HepG2 (cell line): ENCODE data around the gene KDM4B. TPM values are rescaled to one million over a fixed set of nuclear protein-coding genes. Genes with fewer than 3 reads are reported as not detected.

Experiments used
- ATAC-seq: fragments of 200-7000 bp; cut with Tn5 transposase; 3 replicates; pipeline ENCODE4 v1.9.1; 2020; ENCODE audit warnings: mild to moderate bottlenecking, moderate library complexity
- BruUV-seq: library from RNA; stranded (reverse); fragments of 400-500 nt; replicated peaks from 2 replicates; lab custom pipeline; 2021; lab: Mats Ljungman, UMichigan
- CTCF ChIA-PET: fragments of 300-600 bp; formaldehyde crosslinking; extraction: SDS; loops from one replicate; lab custom pipeline; 2021; ENCODE audit warnings: low total read pairs, inconsistent platforms, low intra/inter-chr PET ratio; lab: Yijun Ruan, JAX
- POLR2A ChIA-PET: fragments of 350-600 bp; sonication (Branson Sonifier 250); formaldehyde crosslinking; loops from one replicate; lab custom pipeline; 2020; ENCODE audit warnings: antibody characterized with exemption, inconsistent platforms; lab: Yijun Ruan, JAX
- DNase-seq: peaks from one replicate; pipeline ENCODE4 v3.0.0-alpha.2; 2015; ENCODE audit warnings: low spot score
- FAIRE-seq: peaks from 3 replicates; lab custom pipeline; 2011; peaks lifted over from hg19 to GRCh38; lab: Jason Lieb, UNC
- H2AFZ ChIP-seq: one replicate; pipeline ENCODE4 v1.6.1; 2011; ENCODE audit warnings: low read length, inconsistent platforms
- H3K27ac ChIP-seq: fragments of 300-600 bp; 3 replicates; pipeline ENCODE4 v1.8.0; 2011; ENCODE audit warnings: mixed run types, mild to moderate bottlenecking, mixed read lengths, low read length, inconsistent platforms; ENCODE audit not compliant: insufficient read depth; ENCODE audit errors: extremely low read length
- H3K27me3 ChIP-seq, 2 experiments: fragments of 200-600 bp in 1 of 2; 2 replicates in 1 of 2; 3 replicates in 1 of 2; pipeline versions ENCODE4 v1.6.0 to v1.8.0; 2011; ENCODE audit warnings: low read length in 2 of 2, mild to moderate bottlenecking in 2 of 2, moderate library complexity in 2 of 2, inconsistent platforms in 1 of 2; ENCODE audit not compliant: insufficient read depth in 2 of 2, control insufficient read depth in 1 of 2
- H3K36me3 ChIP-seq, 2 experiments: fragments of 200-600 bp in 1 of 2; replicated peaks in 1 of 2; 2 replicates in 1 of 2; 3 replicates in 1 of 2; pipeline versions ENCODE4 v1.5.1 to v1.8.0; 2011; ENCODE audit warnings: low read length in 2 of 2, inconsistent platforms in 1 of 2; ENCODE audit not compliant: insufficient read depth in 2 of 2, control insufficient read depth in 1 of 2
- H3K4me1 ChIP-seq: 2 replicates; pipeline ENCODE4 v1.5.1; 2012; ENCODE audit warnings: low read length, inconsistent platforms; ENCODE audit not compliant: insufficient read depth
- H3K4me2 ChIP-seq: 2 replicates; pipeline ENCODE4 v1.6.0; 2011; ENCODE audit warnings: low read depth, low read length, inconsistent platforms
- H3K4me3 ChIP-seq, 3 experiments: fragments of 200-600 bp in 1 of 3; sonication (generic), shearing (Covaris generic) in 1 of 3; replicated peaks in 1 of 3; 2 replicates each; pipeline ENCODE4 v1.5.1; 2011 to 2016; ENCODE audit warnings: low read length in 3 of 3, inconsistent platforms in 2 of 3, low read depth in 2 of 3, mild to moderate bottlenecking in 2 of 3, control low read depth in 1 of 3, mixed read lengths in 1 of 3; ENCODE audit not compliant: insufficient read depth in 1 of 3
- H3K79me2 ChIP-seq: one replicate; pipeline ENCODE4 v1.6.1; 2011; ENCODE audit warnings: low read length, inconsistent platforms; ENCODE audit not compliant: insufficient read depth
- H3K9ac ChIP-seq: 2 replicates; pipeline ENCODE4 v1.6.0; 2011; ENCODE audit warnings: mild to moderate bottlenecking, low read depth, low read length, inconsistent platforms; ENCODE audit not compliant: insufficient read depth
- H3K9me3 ChIP-seq: 2 replicates; pipeline ENCODE4 v1.5.1; 2012; ENCODE audit warnings: mild to moderate bottlenecking, low read length
- H4K20me1 ChIP-seq: 2 replicates; pipeline ENCODE4 v1.6.0; 2011; ENCODE audit warnings: inconsistent platforms, mild to moderate bottlenecking, low read length, moderate library complexity; ENCODE audit not compliant: insufficient read depth
- MTF2 ChIP-seq: sonication (generic); formaldehyde crosslinking; IDR thresholded peaks from 2 replicates; pipeline ENCODE4 v1.5.0; 2020; ENCODE audit warnings: missing genetic modification reagents, borderline replicate concordance
- NR2F6 ChIP-seq, 2 experiments: IDR thresholded peaks; 2 replicates each; pipeline ENCODE4 v1.6.1; 2016; ENCODE audit warnings: antibody characterized with exemption in 1 of 2, mild to moderate bottlenecking in 1 of 2
- USF2 ChIP-seq, 2 experiments: sonication (generic) in 1 of 2; formaldehyde crosslinking in 1 of 2; IDR thresholded peaks; 2 replicates each; pipeline versions ENCODE4 v1.5.1 to v1.6.1; 2011 to 2020; ENCODE audit warnings: borderline replicate concordance in 1 of 2, low read depth in 1 of 2, low read length in 1 of 2, mild to moderate bottlenecking in 1 of 2, missing genetic modification reagents in 1 of 2, moderate library complexity in 1 of 2
- WIZ ChIP-seq: sonication (generic); formaldehyde crosslinking; IDR thresholded peaks from 2 replicates; pipeline ENCODE4 v1.5.1; 2020; ENCODE audit warnings: mild to moderate bottlenecking, missing genetic modification reagents
- ZNF567 ChIP-seq: sonication (generic); formaldehyde crosslinking; IDR thresholded peaks from 2 replicates; pipeline ENCODE4 v1.8.1; 2023; ENCODE audit warnings: mild to moderate bottlenecking, missing genetic modification reagents, borderline replicate concordance
- ZNF761 ChIP-seq: sonication (generic); formaldehyde crosslinking; conservative IDR thresholded peaks from 2 replicates; pipeline ENCODE4 v1.4.0; 2020; ENCODE audit warnings: mild to moderate bottlenecking, missing genetic modification reagents
- WGBS: methylation state at CpG from one replicate; pipeline ENCODE4 v1.1.6; 2017; ENCODE audit warnings: low lambda C conversion rate; 5-methylcytosine and 5-hydroxymethylcytosine counted together
- in situ Hi-C: cut with HindIII; loops from 2 replicates; pipeline ENCODE4 v1.10.0; 2017; ENCODE audit warnings: low pct_unique_long_range_greater_than_20kb; ENCODE audit not compliant: extremely low pct_ligation_motif_present
- intact Hi-C: fragments of 100-400 bp; cut with micrococcal nuclease; formaldehyde crosslinking; loops from one replicate; pipeline ENCODE4 v1.10.0; 2022; ENCODE audit not compliant: unreplicated experiment
- polyA plus RNA-seq, 8 experiments: library from polyadenylated mRNA; depleted of rRNA in 3 of 8; stranded (reverse) in 7 of 8; unstranded in 1 of 8; fragments of >200 nt; fragmentation: Illumina TruSeq in 4 of 8; extraction: Trizol in 4 of 8; gene quantifications; 2 replicates each; pipeline versions ENCODE4 v1.2.1 to v1.2.3, GENCODE V29; 2011 to 2016; ENCODE audit warnings: low read depth in 4 of 8, missing spikeins in 1 of 8, mixed read lengths in 1 of 8; ENCODE audit not compliant: insufficient read depth in 1 of 8
- total RNA-seq, 5 experiments: library from RNA; depleted of rRNA; stranded (reverse); fragments of >200 nt; fragmentation: Illumina TruSeq; extraction: Trizol; gene quantifications; 2 replicates each; pipeline ENCODE4 v1.2.3, GENCODE V29; 2016; ENCODE audit warnings: low read depth in 1 of 5

KDM4B gene
- total and polyA plus RNA-seq, 2 of the 13 experiments (the other 11 are each of a cell fraction or from before 2014, with no cell fraction given): 4.9 to 14.6 TPM

GRCh38 chr19:5014941-5015340, 46.0 kb downstream of the KDM4B start:
- Histone ChIP-seq H3K27me3 (no peaks in the 10 kb centered on the region), H3K36me3 (peaks cover 13 to 32% of the 10 kb centered on the region in 2 experiments), H3K79me2 (peaks cover 36% of the 10 kb centered on the region), H3K4me1 (no peaks in the 10 kb centered on the region; the same call in 1 of the 2 replicates), H4K20me1 (peaks cover 30% of the 10 kb centered on the region; the same call in 1 of the 2 replicates), H3K9me3 (no peaks in the 10 kb centered on the region), H3K4me2 (no peak overlapping the region), H3K9ac (no peak overlapping the region), H2AFZ (no peak overlapping the region), H3K27ac (no peak overlapping the region), H3K4me3 (no peak overlapping the region)
- DNase-seq (no peak), ATAC-seq (no peak), FAIRE-seq (no peak)
- 100% methylated on average over 9 of the region's 13 CpGs for WGBS
- ChIA-PET CTCF (no interaction called here), POLR2A (no interaction called here)
- in situ Hi-C loops: no loop called here
- no TSS peak for BruUV-seq
- no peak for TF ChIP-seq NR2F6 (IDR thresholded peaks at IDR 0.05)
- no peak for TF ChIP-seq NR2F6 (CRISPR knock-in tag; IDR thresholded peaks at IDR 0.05)
- TF ChIP-seq USF2 (IDR thresholded peaks at IDR 0.05; ENCODE audit: low read depth, low read length): no peak
- no peak for TF ChIP-seq USF2 (CRISPR knock-in tag; IDR thresholded peaks at IDR 0.05; ENCODE audit: borderline replicate concordance)
- no peak for TF ChIP-seq MTF2 (CRISPR knock-in tag)
- TF ChIP-seq WIZ (CRISPR knock-in tag): no peak
- TF ChIP-seq ZNF761: no peak
- intact Hi-C loops: no loop called here

GRCh38 chr19:5016268-5016667, 47.4 kb downstream of the KDM4B start:
- no peaks in the 10 kb centered on the region for H3K27me3 ChIP-seq
- H3K9me3 ChIP-seq: no peaks in the 10 kb centered on the region
- ATAC-seq (no peak), FAIRE-seq (no peak), DNase-seq (no peak)
- in situ Hi-C loops: no loop called here
- no peak for TF ChIP-seq ZNF567 (CRISPR knock-in tag)
- BruUV-seq: no TSS peak
- H3K79me2 ChIP-seq: peaks cover 26% of the 10 kb centered on the region
- no peak overlapping the region for H3K9ac ChIP-seq
- ChIA-PET CTCF (no interaction called here), POLR2A (no interaction called here)
- H3K4me2 ChIP-seq: no peak overlapping the region
- peaks cover 24% of the 10 kb centered on the region; the same call in 1 of the 2 replicates for H4K20me1 ChIP-seq
- intact Hi-C loops: no loop called here
- no peak overlapping the region for H3K4me3 ChIP-seq
- no peak overlapping the region for H2AFZ ChIP-seq
- no peaks in the 10 kb centered on the region; the same call in 1 of the 2 replicates for H3K4me1 ChIP-seq
- no peak overlapping the region for H3K27ac ChIP-seq
- 94% methylated on average over 12 of the region's 16 CpGs for WGBS
- H3K36me3 ChIP-seq: peaks cover 13 to 32% of the 10 kb centered on the region in 2 experiments
